GM21423 (cell line): ENCODE data around the gene NDFIP2.

Experiments
- ATAC-seq: cut with Tn5 transposase; IDR thresholded peaks from one replicate; pipeline ENCODE4 v1.9.1; 2021; ENCODE audit warnings: mild to moderate bottlenecking, moderate library complexity; ENCODE audit not compliant: unreplicated experiment

Gene NDFIP2

GRCh38 chr13:79480954-79481684 is at the start of gene NDFIP2:
Gene NDFIP2, plus strand, starts transcription at chr13:79481155. Its CDS starts 49 bp downstream, at chr13:79481204.
- ATAC-seq = peak; percentile 85

GRCh38 chr13:79432086-79432485 is 48.9 kb upstream of the NDFIP2 start:
- no peak for ATAC-seq

DNA sequence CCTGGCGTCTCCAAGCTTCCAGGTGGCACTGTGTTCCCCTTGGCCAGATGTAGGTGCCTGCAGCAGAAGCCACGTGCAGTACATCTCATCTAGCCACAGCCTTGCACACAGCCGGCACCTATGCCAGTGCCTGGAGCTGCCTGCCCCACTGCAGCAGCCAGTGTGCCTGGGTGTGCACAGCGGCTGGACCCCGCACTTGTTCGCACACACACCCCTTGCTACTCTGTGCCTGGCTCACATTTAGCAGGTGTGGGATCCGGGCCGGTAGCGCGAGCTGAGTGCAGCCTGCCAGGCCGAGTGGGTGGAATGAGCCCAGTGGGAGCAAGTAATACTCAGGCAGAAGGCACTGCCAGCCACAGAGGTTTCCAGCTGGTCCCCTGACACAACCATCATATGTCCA is 48.0 kb upstream of the NDFIP2 start:
- ATAC-seq = no peak

DNA sequence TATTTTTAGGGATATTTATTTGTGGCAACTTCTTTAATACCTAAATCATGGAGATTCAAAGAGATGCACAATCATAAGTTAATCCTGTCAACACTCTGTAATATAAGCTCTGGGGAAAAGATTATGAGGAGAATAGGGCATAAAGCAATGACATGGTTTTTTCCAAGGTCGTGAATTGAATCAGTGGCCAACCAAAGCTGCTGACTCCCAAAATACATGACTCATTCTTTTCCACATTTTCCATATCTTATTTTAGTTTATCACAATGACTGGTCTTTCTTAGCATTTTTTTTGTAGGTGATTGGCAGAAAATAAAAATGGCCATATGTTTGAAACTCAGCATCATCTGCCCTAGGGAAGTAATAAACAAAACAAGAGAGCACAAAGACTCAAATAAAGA is 46.4 kb upstream of the NDFIP2 start:
- no peak for ATAC-seq

- ATAC-seq = no peak
These were observed 45.4 kb upstream of the NDFIP2 start for GRCh38 chr13:79435561-79435990.

- no peak for ATAC-seq
These were observed 41.7 kb upstream of the NDFIP2 start for GRCh38 chr13:79439275-79439674.

GRCh38 chr13:79440958-79441528 is 39.9 kb upstream of the NDFIP2 start:
- no peak for ATAC-seq

DNA sequence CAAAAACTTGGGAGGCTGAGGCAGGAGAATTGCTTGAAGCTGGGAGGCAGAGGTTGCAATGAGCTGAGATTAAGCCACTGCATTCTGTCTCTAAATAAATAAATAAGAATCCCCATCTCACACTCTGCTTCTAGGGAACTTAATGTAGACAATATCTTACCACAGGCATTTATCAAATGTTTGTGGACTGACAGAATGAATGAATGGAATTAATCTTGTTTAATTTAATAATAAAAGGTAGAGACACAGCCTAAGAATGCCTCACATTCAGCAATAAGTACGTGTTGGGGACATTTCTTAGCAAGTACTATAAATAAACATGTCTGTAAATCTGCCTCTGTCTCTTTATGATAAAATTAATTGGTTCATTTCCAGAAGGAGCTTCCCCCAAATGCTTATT is 38.7 kb upstream of the NDFIP2 start:
- ATAC-seq = no peak

- ATAC-seq = no peak
These were observed 38.2 kb upstream of the NDFIP2 start for GRCh38 chr13:79442706-79443105.

GRCh38 chr13:79445968-79446645 is 34.8 kb upstream of the NDFIP2 start:
- no peak for ATAC-seq

GRCh38 chr13:79447141-79447540 is 33.8 kb upstream of the NDFIP2 start:
- ATAC-seq = no peak

DNA sequence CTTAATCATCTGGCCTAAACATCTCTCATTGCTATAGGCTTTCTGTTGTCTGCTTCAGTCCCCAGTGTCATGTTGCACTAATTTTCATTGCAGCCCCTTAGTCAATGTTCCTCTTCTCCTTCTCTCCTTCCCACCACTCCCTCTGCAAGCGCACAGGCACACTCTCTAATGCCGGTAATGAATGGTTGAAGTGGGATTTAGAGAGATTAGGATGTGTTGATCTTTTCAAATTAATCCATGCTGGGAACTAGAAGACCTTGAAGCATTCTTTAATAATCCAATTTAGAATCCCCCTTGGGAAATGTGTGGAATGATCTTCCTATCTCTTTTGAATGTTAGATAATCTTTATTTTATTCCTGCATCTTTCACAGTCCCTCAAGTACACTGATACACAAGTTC is 33.2 kb upstream of the NDFIP2 start:
- ATAC-seq = no peak

DNA sequence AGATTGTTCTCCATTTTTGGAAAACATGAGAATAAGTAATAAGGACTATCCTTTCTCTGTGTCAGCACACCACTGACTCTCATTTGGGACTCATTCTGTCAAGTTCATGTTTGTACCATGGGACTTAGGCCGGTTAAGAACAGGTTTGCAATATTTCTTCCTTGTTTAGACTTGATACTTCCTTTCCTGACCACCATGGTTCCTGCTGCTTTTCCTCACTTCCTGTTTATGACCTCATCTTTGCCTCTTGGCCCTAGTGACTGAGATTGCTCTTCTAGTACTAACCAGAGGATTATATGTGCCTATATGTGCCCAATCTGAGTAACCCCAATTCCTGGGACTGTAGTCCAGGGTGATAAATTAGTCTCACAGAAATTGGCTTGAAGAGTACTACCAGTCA is 32.5 kb upstream of the NDFIP2 start:
- ATAC-seq = no peak

GRCh38 chr13:79450110-79450509 is 30.8 kb upstream of the NDFIP2 start:
- no peak for ATAC-seq

GRCh38 chr13:79451500-79451962 is 29.4 kb upstream of the NDFIP2 start:
- ATAC-seq = peak; percentile 100

DNA sequence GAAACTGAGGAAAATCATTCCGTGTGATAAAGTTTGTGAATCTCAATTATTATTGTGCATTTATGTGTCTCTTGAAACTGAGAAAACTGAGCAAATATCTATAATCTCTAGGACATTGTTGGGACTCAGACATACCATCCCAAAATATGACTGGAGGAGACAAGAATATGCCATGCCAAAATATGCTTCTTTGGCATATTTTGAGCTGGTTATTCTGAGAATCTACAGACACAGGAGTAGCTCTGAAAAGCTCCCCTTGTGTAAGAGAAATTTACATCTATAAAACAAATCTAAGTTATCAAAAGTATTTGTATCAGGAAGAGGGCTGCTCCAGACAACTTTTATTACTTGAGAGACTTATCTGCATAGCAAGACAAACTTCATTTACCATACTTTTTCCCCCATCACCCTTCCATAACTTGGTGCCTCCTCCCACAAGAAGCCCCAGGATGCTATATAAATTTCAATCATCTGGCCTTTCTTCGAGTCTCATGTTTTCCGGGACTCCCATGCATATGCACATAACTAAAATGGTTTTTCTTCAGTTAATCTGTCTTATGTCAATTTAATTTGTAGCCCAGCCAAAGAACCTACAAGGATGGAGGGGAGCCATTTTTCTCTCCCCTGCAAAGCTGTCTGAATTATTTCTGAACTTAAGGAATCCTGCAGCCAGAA is 28.6 kb upstream of the NDFIP2 start:
- no peak for ATAC-seq

GRCh38 chr13:79455331-79455730 is 25.6 kb upstream of the NDFIP2 start:
- no peak for ATAC-seq

- ATAC-seq = no peak
These were observed 24.9 kb upstream of the NDFIP2 start for GRCh38 chr13:79456051-79456450.

DNA sequence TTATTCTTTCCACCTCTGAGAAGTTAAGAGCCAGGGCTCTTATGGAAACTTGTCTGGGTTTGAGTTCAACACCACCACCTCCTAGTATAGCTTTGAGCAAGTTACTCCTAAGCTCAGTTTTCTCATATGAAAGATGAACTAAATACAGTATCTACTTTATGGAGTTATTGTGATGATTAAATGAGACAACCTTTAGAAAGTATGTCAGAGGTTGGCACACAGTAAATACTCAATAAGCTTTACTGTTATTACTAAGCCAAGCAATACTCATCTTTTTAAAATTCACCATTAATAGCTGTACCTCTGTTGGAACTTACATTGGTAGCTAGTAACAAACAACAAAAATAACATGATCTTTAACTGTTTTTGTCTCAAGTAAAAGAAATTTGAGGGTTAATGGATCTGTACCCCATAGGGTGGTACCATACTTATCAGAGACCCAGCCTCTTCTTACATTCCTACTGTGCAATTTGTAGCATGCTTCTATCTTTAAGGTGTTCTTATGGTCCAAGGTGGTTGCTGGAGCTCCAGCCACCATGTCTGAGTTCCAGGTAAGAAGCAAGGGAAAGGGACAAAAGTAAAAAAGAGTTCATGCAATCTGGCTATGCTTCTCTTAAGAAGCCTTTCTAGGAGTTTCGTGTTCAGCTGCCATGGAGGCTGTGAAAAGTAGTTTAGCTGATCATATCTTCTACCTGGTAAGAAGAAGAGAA is 24.1 kb upstream of the NDFIP2 start:
- ATAC-seq = no peak

DNA sequence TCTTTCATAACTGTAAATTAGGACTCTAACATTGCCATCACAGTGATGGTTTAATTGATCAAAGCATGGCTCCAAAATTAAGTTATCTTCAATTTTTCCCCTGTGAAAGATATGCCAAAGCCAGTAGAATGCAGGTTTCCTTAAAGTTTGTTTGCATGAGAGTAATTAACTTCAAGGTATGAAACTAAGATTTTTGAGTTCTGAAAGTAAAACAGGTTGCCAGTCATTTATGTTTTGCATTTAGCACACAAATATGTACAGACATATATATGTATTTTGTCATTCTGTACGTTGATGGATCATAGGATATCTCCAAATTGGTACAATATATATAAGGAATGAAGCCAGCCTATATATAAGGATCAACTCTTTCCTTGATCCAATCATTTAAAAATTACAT is 23.6 kb upstream of the NDFIP2 start:
- no peak for ATAC-seq

DNA sequence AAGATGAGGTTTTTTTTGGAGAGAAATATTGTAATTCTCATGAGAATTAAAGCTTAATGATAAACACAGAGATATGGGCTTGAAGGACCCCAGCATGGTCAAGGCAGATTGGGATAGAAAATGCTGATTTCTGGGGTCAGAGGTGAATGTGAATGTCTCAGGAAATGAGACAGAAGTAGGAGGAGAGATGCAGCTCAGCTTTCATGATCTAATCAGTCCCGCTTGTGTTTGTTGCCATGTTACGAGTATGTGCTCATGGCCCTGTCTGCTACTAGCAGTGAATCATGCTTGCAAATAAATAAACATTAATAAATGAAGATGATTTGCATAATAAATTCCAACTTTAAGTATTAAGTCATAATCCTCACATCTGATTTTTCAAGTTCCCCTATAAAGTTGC is 23.0 kb upstream of the NDFIP2 start:
- no peak for ATAC-seq
